ENCODE results near the gene SLC17A1. TPM values are rescaled to one million over a fixed set of nuclear protein-coding genes. Genes with fewer than 3 reads are reported as not detected.

SLC17A1 gene
- total and polyA plus RNA-seq, 4 donors: not detected

- H3K36me3 ChIP-seq (ENCODE audit: control insufficient read depth in 4 of 4, insufficient read depth in 4 of 4, low read length in 4 of 4): no peaks in the 10 kb centered on the region
- no peak overlapping the region for H3K27ac ChIP-seq (ENCODE audit: low read depth in 1 of 2, low read length in 1 of 2)
- no peaks in the 10 kb centered on the region for H3K4me1 ChIP-seq (ENCODE audit: control insufficient read depth in 5 of 5, insufficient read depth in 5 of 5, low read length in 5 of 5)
- no peak overlapping the region for H3K4me3 ChIP-seq
- H3K9ac ChIP-seq (ENCODE audit: insufficient read depth in 1 of 2, low read length in 2 of 2): no peak overlapping the region
- H3K27me3 ChIP-seq (ENCODE audit: control insufficient read depth in 3 of 3, insufficient read depth in 3 of 3, low read length in 2 of 3): no peaks in the 10 kb centered on the region
- no peaks in the 10 kb centered on the region for H3K9me3 ChIP-seq (ENCODE audit: control insufficient read depth in 4 of 4, insufficient read depth in 3 of 4, low read length in 3 of 4)
- DNase-seq: no peak
- no peak for ATAC-seq (ENCODE audit: insufficient read depth, low FRiP score)
- TF ChIP-seq CTCF (IDR thresholded peaks at IDR 0.05; ENCODE audit: control extremely low read depth, extremely low read depth): no peak
Observed at GRCh38 chr6:25852756-25853155, 20.9 kb upstream of the SLC17A1 start.

GRCh38 chr6:25851961-25852360 lies 20.1 kb upstream of the SLC17A1 start:
- ATAC-seq (ENCODE audit: insufficient read depth, low FRiP score) (no peak), DNase-seq (no peak)
- Histone ChIP-seq H3K36me3 (ENCODE audit: control insufficient read depth in 4 of 4, insufficient read depth in 4 of 4, low read length in 4 of 4) (no peaks in the 10 kb centered on the region), H3K27me3 (ENCODE audit: control insufficient read depth in 3 of 3, insufficient read depth in 3 of 3, low read length in 2 of 3) (no peaks in the 10 kb centered on the region), H3K4me3 (no peak overlapping the region), H3K9me3 (ENCODE audit: control insufficient read depth in 4 of 4, insufficient read depth in 3 of 4, low read length in 3 of 4) (no peaks in the 10 kb centered on the region), H3K9ac (ENCODE audit: insufficient read depth in 1 of 2, low read length in 2 of 2) (no peak overlapping the region), H3K27ac (ENCODE audit: low read depth in 1 of 2, low read length in 1 of 2) (no peak overlapping the region), H3K4me1 (ENCODE audit: control insufficient read depth in 5 of 5, insufficient read depth in 5 of 5, low read length in 5 of 5) (no peaks in the 10 kb centered on the region)
- no peak for TF ChIP-seq CTCF (IDR thresholded peaks at IDR 0.05; ENCODE audit: control extremely low read depth, extremely low read depth)
- WGBS, 2 donors: 67 to 85% methylated on average over 2 of the region's 2 CpGs

- no peak for DNase-seq
- Histone ChIP-seq H3K9ac (ENCODE audit: insufficient read depth in 1 of 2, low read length in 2 of 2) (no peak overlapping the region), H3K36me3 (ENCODE audit: control insufficient read depth in 4 of 4, insufficient read depth in 4 of 4, low read length in 4 of 4) (no peaks in the 10 kb centered on the region), H3K9me3 (ENCODE audit: control insufficient read depth in 4 of 4, insufficient read depth in 3 of 4, low read length in 3 of 4) (no peaks in the 10 kb centered on the region), H3K27me3 (ENCODE audit: control insufficient read depth in 3 of 3, insufficient read depth in 3 of 3, low read length in 2 of 3) (no peaks in the 10 kb centered on the region), H3K27ac (ENCODE audit: low read depth in 1 of 2, low read length in 1 of 2) (no peak overlapping the region), H3K4me3 (no peak overlapping the region), H3K4me1 (ENCODE audit: control insufficient read depth in 5 of 5, insufficient read depth in 5 of 5, low read length in 5 of 5) (no peaks in the 10 kb centered on the region)
- no peak for TF ChIP-seq CTCF (IDR thresholded peaks at IDR 0.05; ENCODE audit: control extremely low read depth, extremely low read depth)
- ATAC-seq (ENCODE audit: insufficient read depth, low FRiP score): no peak
- WGBS, 2 donors: 85% methylated on average over 2 of the region's 2 CpGs
Observed at GRCh38 chr6:25844518-25844917, 12.7 kb upstream of the SLC17A1 start.

GRCh38 chr6:25842526-25842925 lies 10.7 kb upstream of the SLC17A1 start:
- no peak for TF ChIP-seq CTCF (IDR thresholded peaks at IDR 0.05; ENCODE audit: control extremely low read depth, extremely low read depth)
- Histone ChIP-seq H3K9me3 (ENCODE audit: control insufficient read depth in 4 of 4, insufficient read depth in 3 of 4, low read length in 3 of 4) (no peaks in the 10 kb centered on the region), H3K4me1 (ENCODE audit: control insufficient read depth in 5 of 5, insufficient read depth in 5 of 5, low read length in 5 of 5) (no peaks in the 10 kb centered on the region), H3K9ac (ENCODE audit: insufficient read depth in 1 of 2, low read length in 2 of 2) (no peak overlapping the region), H3K27me3 (ENCODE audit: control insufficient read depth in 3 of 3, insufficient read depth in 3 of 3, low read length in 2 of 3) (no peaks in the 10 kb centered on the region), H3K27ac (ENCODE audit: low read depth in 1 of 2, low read length in 1 of 2) (no peak overlapping the region), H3K4me3 (no peak overlapping the region), H3K36me3 (ENCODE audit: control insufficient read depth in 4 of 4, insufficient read depth in 4 of 4, low read length in 4 of 4) (no peaks in the 10 kb centered on the region)
- ATAC-seq (ENCODE audit: insufficient read depth, low FRiP score) (no peak), DNase-seq (no peak)
- 94 to 97% methylated on average over 1 of the region's 1 CpG for WGBS, 2 donors

Data from lung (tissue), 12 donors.